Hepatocyte (in vitro differentiated cells): ENCODE data around the gene NR3C2. TPM values are rescaled to one million over a fixed set of nuclear protein-coding genes. Genes with fewer than 3 reads are reported as not detected.

Experiments used
- DNase-seq: peaks from one replicate; pipeline ENCODE4 v3.0.0-alpha.2; 2016; ENCODE audit warnings: low spot score
- H2AFZ ChIP-seq: fragments of 200-600 bp; sonication (generic); 2 replicates; pipeline ENCODE4 v1.6.0; 2016; ENCODE audit warnings: antibody characterized with exemption, mild to moderate bottlenecking
- H3K27ac ChIP-seq: fragments of 200-600 bp; sonication (generic); 2 replicates; pipeline ENCODE4 v1.5.1; 2016; ENCODE audit warnings: mild to moderate bottlenecking
- H3K27me3 ChIP-seq: fragments of 200-600 bp; sonication (generic); 2 replicates; pipeline ENCODE4 v1.6.1; 2016
- H3K36me3 ChIP-seq: fragments of 200-600 bp; sonication (generic); replicated peaks from 2 replicates; pipeline ENCODE4 v1.5.1; 2016; ENCODE audit warnings: low read depth; ENCODE audit not compliant: insufficient read depth
- H3K4me1 ChIP-seq: fragments of 200-600 bp; sonication (generic); 2 replicates; pipeline ENCODE4 v1.5.1; 2016; ENCODE audit warnings: mild to moderate bottlenecking, moderate library complexity; ENCODE audit not compliant: insufficient read depth
- H3K4me2 ChIP-seq: fragments of 200-600 bp; sonication (generic); 2 replicates; pipeline ENCODE4 v1.6.0; 2016
- H3K4me3 ChIP-seq: fragments of 200-600 bp; sonication (generic); 2 replicates; pipeline ENCODE4 v1.5.1; 2016; ENCODE audit warnings: mild to moderate bottlenecking
- H3K79me2 ChIP-seq: fragments of 200-600 bp; sonication (generic); 2 replicates; pipeline ENCODE4 v1.6.0; 2017; ENCODE audit warnings: mild to moderate bottlenecking
- H3K9me2 ChIP-seq: fragments of 200-600 bp; sonication (generic); replicated peaks from 2 replicates; pipeline ENCODE4 v1.6.0; 2017; ENCODE audit warnings: mild to moderate bottlenecking; ENCODE audit not compliant: insufficient read depth
- H3K9me3 ChIP-seq: fragments of 200-600 bp; sonication (generic); 2 replicates; pipeline ENCODE4 v1.5.1; 2016; ENCODE audit warnings: low read depth, mild to moderate bottlenecking
- H4K20me1 ChIP-seq: fragments of 200-600 bp; sonication (generic); 2 replicates; pipeline ENCODE4 v1.6.0; 2016; ENCODE audit warnings: mild to moderate bottlenecking; ENCODE audit not compliant: insufficient read depth, poor library complexity, severe bottlenecking
- EZH2 ChIP-seq: fragments of 200-600 bp; sonication (generic); IDR thresholded peaks from 2 replicates; pipeline ENCODE4 v1.6.1; 2016; ENCODE audit warnings: antibody characterized with exemption, mild to moderate bottlenecking, borderline replicate concordance
- EZH2phosphoT487 ChIP-seq: fragments of 200-600 bp; sonication (generic); IDR thresholded peaks from one replicate; pipeline ENCODE4 v1.6.1; 2018; ENCODE audit warnings: antibody characterized with exemption, mild to moderate bottlenecking, low read depth, moderate library complexity; ENCODE audit not compliant: unreplicated experiment, severe bottlenecking
- WGBS: methylation state at CpG from one replicate; pipeline ENCODE4 v1.1.6; 2016; ENCODE audit warnings: low lambda C conversion rate; ENCODE audit errors: missing lambda C conversion rate; 5-methylcytosine and 5-hydroxymethylcytosine counted together
- polyA plus RNA-seq: library from polyadenylated mRNA; unstranded; fragments of >200 nt; fragmentation: Nextera tagmentation; extraction: Ambion mirVana; gene quantifications from 2 replicates; pipeline ENCODE4 v1.2.1, GENCODE V29; 2016
- total RNA-seq: library from RNA; depleted of rRNA; stranded (reverse); fragments of >200 nt; gene quantifications from 2 replicates; pipeline ENCODE4 v1.2.3, GENCODE V29; 2014
- TF ChIP-seq, protein P1 (sequence below): fragments of 200-600 bp; sonication (generic); IDR thresholded peaks from 2 replicates; pipeline ENCODE4 v1.5.1; 2016; ENCODE audit warnings: antibody characterized with exemption, mild to moderate bottlenecking; ENCODE audit not compliant: poor library complexity

The NR3C2 gene
- total and polyA plus RNA-seq, 2 experiments from 2014 or later: 2.3 to 7.1 TPM

DNA sequence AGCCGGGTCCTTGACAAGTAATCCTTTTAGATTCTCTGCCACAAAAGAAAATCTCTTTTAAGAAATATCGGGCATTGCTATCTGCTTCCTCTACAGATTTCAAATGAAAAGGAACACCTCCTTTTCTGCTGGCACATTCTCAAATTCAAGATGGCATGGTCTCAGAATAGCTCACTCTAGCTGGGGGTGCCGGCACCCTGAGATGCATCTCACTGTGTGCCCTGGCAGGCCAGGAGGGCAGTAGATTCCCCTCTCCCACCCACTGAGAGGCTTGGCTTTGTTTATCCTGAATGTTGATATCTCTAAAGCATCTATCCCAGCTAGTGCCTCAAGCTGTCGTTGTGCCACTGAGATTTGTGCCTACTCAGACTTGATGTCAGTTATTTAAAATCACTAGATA, 390.8 kb downstream of the NR3C2 start:
- Histone ChIP-seq H3K36me3 (no peaks in the 10 kb centered on the region), H3K4me3 (no peak overlapping the region), H3K27me3 (no peaks in the 10 kb centered on the region), H3K9me2 (no peaks in the 10 kb centered on the region), H3K9me3 (no peaks in the 10 kb centered on the region), H3K4me1 (no peaks in the 10 kb centered on the region), H2AFZ (no peak overlapping the region), H3K79me2 (no peaks in the 10 kb centered on the region), H4K20me1 (no peaks in the 10 kb centered on the region), H3K27ac (no peak overlapping the region), H3K4me2 (no peak overlapping the region)
- DNase-seq: no peak
- WGBS: 84% methylated on average over 4 of the region's 4 CpGs
- TF ChIP-seq EZH2phosphoT487 (no peak), EZH2 (no peak)

DNA sequence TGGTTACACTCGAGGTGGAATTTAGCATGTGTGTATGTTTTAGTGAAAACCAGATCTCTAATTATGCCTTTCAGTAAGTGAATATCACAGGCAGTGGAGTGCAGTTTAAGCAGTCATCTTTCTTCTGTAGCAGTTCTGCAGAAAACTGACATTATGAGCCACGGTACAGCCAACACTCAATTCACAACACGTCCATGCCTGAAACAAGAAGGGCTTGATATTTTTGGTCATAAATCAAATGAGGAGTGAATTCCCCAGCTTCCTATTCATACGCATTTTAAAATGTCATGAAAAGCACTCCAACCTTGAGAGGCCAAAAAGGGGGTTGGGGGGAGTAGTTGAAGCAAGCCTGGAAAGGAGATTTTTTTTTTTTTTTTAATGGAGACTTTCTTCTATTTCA, 393.6 kb downstream of the NR3C2 start:
- 71% methylated on average over 4 of the region's 4 CpGs for WGBS

DNA sequence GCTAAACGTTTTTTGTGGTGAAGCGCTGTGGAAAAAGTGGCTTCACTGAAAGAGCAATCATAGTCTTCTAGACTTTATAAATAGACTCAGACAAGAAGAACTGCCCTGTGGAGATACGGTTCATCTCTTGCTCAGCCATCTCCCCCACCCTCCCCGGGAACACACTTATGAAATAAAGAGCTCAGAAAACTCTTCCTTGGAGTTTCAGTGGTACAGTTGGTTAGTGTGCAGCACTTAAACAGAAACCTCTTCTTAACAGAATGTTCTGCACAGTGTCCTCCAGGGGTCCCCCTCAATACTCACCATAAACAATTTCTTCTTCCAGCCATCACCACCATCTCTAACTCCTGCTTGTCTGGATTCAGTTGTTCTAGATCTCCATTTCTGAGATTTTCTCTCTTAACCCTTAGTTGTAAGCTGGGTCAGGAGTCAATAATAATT, 397.3 kb downstream of the NR3C2 start:
- TF ChIP-seq, protein P1, sequence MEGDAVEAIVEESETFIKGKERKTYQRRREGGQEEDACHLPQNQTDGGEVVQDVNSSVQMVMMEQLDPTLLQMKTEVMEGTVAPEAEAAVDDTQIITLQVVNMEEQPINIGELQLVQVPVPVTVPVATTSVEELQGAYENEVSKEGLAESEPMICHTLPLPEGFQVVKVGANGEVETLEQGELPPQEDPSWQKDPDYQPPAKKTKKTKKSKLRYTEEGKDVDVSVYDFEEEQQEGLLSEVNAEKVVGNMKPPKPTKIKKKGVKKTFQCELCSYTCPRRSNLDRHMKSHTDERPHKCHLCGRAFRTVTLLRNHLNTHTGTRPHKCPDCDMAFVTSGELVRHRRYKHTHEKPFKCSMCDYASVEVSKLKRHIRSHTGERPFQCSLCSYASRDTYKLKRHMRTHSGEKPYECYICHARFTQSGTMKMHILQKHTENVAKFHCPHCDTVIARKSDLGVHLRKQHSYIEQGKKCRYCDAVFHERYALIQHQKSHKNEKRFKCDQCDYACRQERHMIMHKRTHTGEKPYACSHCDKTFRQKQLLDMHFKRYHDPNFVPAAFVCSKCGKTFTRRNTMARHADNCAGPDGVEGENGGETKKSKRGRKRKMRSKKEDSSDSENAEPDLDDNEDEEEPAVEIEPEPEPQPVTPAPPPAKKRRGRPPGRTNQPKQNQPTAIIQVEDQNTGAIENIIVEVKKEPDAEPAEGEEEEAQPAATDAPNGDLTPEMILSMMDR: peak; percentile 13
- TF ChIP-seq EZH2 (no peak), EZH2phosphoT487 (no peak)
- WGBS: 91% methylated on average over 4 of the region's 4 CpGs

More for the DNA sequence above, 393.6 kb downstream of the NR3C2 start:
- TF ChIP-seq EZH2phosphoT487 (no peak), EZH2 (no peak)
- TF ChIP-seq, protein P1: no peak
- Histone ChIP-seq H3K79me2 (no peaks in the 10 kb centered on the region), H3K36me3 (no peaks in the 10 kb centered on the region), H3K9me3 (no peaks in the 10 kb centered on the region), H3K4me1 (no peaks in the 10 kb centered on the region), H3K4me3 (no peak overlapping the region), H3K27ac (no peak overlapping the region), H4K20me1 (no peaks in the 10 kb centered on the region), H2AFZ (no peak overlapping the region), H3K4me2 (no peak overlapping the region), H3K9me2 (no peaks in the 10 kb centered on the region), H3K27me3 (no peaks in the 10 kb centered on the region)
- DNase-seq: no peak

DNA sequence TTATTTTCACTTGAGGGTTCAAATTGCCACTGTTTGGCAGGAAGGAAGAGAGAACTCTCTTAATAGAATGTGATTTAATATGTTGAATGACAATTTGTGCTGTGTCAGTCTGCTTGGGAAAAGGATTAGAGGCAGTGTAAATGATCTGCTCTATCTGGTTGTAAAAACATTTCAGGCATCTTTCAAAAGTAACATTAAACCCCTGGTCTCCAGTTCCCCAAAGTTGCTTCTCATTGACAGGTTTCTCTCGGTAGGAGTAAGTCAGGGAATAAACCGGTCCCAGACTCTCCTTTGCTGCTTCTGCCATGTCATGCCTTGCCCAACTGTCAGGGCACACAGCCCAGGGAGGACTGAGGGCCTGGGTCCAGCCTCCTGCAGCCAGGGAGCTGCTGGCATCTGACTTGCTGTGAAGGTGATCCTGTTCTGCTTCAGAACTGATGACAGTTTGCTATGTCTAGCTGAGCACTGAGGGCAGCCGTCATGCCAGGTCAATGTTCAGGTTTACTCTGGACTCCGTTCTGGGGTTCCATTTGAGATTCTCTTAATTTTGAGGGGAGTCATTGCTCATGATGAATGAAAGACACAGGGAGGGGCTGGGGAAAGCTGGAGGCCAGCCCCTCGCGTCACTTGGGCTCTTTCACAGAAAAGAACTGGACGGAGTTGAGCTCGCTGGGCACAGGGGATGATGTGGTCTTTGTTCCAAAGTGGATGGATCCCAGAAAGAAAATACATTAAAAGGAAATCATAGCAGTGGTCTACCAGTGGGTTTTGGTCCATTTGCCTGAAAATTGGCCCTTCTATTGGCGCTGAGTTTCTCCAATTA, 397.9 kb downstream of the NR3C2 start:
- no peak overlapping the region for H3K4me2 ChIP-seq
- H3K9me2 ChIP-seq: no peaks in the 10 kb centered on the region
- whole genome bisulfite sequencing: 94% methylated on average over 9 of the region's 9 CpGs
- TF ChIP-seq EZH2phosphoT487 (no peak), EZH2 (no peak)
- TF ChIP-seq, protein P1: no peak
- no peaks in the 10 kb centered on the region for H3K36me3 ChIP-seq
- H3K4me1 ChIP-seq: no peaks in the 10 kb centered on the region
- H3K9me3 ChIP-seq: no peaks in the 10 kb centered on the region
- H3K4me3 ChIP-seq: no peak overlapping the region
- no peak for DNase-seq
- H3K27me3 ChIP-seq: no peaks in the 10 kb centered on the region
- no peaks in the 10 kb centered on the region for H4K20me1 ChIP-seq
- H2AFZ ChIP-seq: no peak overlapping the region
- no peak overlapping the region for H3K27ac ChIP-seq
- peaks cover 5% of the 10 kb centered on the region for H3K79me2 ChIP-seq

More for the DNA sequence above, 397.3 kb downstream of the NR3C2 start:
- H3K4me2 ChIP-seq: no peak overlapping the region
- no peaks in the 10 kb centered on the region for H3K9me2 ChIP-seq
- H3K79me2 ChIP-seq: no peaks in the 10 kb centered on the region
- H3K9me3 ChIP-seq: no peaks in the 10 kb centered on the region
- H4K20me1 ChIP-seq: no peaks in the 10 kb centered on the region
- no peaks in the 10 kb centered on the region for H3K27me3 ChIP-seq
- no peak overlapping the region for H3K4me3 ChIP-seq
- H2AFZ ChIP-seq: no peak overlapping the region
- no peaks in the 10 kb centered on the region for H3K36me3 ChIP-seq
- no peaks in the 10 kb centered on the region for H3K4me1 ChIP-seq
- no peak for DNase-seq
- no peak overlapping the region for H3K27ac ChIP-seq
